Epithelial cell of esophagus (primary cell): Measurements from ENCODE around the gene TMEM154.
A peak's percentile ranks its signal among the peaks of the same experiment; 100 is the strongest.

ENCODE experiments used
- DNase-seq: peaks from one replicate; pipeline ENCODE4 v3.0.0; 2010; ENCODE audit warnings: low read depth
- H3K4me3 ChIP-seq: 2 replicates; pipeline ENCODE4 v1.5.1; 2011; ENCODE audit warnings: mild to moderate bottlenecking, low read length, control low read depth
- TF ChIP-seq, protein P1 (sequence below): IDR thresholded peaks from 2 replicates; pipeline ENCODE4 v1.5.1; 2011; ENCODE audit warnings: low read depth, mild to moderate bottlenecking, low read length, control low read depth, inconsistent platforms; ENCODE audit not compliant: insufficient read depth; ENCODE audit errors: missing control alignments

The TMEM154 gene

DNA sequence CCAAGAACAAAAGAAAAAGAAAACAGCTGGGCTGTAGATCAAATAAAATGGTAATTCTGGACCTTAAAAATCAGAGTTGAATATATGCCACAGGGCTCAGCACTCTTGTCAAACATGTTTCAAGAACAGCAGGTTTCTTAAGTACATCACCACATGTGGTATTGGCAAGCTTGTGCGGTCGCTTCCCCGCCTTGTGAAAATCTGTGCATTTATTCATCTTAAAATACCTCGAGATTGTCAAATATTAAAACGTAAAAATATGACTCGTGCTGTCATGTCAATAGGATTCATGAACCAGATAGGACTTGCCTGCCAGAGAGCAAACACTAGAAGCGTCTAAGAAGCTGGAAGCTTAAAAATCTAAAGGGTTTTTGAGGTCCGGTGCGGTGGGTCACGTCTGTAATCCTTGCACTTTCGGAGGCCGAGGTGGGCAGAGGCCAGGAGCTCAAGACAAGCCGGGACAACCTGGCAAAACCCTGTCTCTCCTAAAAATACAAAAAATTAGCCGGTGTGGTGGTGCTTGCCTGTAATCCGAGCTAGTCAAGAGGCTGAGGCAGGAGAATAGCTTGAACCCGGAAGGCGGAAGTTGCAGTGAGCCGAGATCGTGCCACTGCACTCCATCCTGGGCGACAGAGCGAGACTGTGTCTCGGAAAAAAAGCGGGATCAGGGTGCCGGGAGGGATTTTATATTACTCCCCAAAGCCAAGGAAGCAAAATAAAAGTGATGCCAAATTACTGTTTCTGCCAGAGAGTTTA lies 40.2 kb upstream of the TMEM154 start:
- DNase-seq = peak; percentile 77
- TF ChIP-seq, protein P1, sequence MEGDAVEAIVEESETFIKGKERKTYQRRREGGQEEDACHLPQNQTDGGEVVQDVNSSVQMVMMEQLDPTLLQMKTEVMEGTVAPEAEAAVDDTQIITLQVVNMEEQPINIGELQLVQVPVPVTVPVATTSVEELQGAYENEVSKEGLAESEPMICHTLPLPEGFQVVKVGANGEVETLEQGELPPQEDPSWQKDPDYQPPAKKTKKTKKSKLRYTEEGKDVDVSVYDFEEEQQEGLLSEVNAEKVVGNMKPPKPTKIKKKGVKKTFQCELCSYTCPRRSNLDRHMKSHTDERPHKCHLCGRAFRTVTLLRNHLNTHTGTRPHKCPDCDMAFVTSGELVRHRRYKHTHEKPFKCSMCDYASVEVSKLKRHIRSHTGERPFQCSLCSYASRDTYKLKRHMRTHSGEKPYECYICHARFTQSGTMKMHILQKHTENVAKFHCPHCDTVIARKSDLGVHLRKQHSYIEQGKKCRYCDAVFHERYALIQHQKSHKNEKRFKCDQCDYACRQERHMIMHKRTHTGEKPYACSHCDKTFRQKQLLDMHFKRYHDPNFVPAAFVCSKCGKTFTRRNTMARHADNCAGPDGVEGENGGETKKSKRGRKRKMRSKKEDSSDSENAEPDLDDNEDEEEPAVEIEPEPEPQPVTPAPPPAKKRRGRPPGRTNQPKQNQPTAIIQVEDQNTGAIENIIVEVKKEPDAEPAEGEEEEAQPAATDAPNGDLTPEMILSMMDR = no peak
- H3K4me3 ChIP-seq = peak overlapping the region; percentile 28

DNA sequence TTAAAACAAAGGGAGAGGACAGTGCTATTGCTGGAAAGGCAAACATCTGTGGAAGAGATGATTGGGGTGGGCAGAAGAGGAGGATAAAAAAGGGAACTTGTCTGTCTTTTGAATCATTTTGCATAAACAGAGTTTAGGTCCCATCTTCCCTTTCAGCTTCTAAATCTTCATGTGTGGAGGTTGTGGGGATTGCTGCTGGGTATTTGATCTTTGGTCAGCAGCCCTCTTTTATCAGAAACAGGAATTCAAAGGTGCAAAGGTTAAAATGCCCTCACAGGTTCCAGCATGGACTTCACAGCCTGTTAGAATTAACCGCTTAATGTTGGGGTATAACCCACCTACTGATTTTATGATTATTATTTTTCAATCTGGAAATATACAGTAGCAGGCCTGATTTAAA lies 39.5 kb upstream of the TMEM154 start:
- TF ChIP-seq, protein P1 = no peak
- DNase-seq = no peak
- no peak overlapping the region for H3K4me3 ChIP-seq

DNA sequence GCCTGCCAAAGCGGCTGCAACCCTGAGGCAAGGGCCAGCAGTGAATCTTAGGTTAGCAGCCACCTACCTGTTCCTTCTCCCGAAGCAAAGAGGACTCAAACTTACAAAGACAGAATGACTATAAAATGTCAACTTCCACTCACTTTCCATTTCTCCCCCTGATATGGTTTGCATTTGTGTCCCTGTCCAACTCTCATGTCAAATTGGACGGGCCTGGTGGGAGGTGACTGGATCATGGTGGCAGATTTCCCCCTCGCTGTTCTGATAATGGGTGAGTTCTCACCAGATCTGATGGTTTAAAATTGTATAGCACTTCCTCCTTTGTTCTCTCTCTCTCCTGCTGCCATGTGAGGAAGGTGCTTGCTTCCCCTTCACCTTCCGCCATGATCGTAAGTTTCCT lies 35.3 kb upstream of the TMEM154 start:
- H3K4me3 ChIP-seq = no peak overlapping the region
- TF ChIP-seq, protein P1 = no peak
- no peak for DNase-seq

- H3K4me3 ChIP-seq = no peak overlapping the region
- TF ChIP-seq, protein P1 = no peak
- DNase-seq = peak; percentile 28
These were observed 34.3 kb upstream of the TMEM154 start for GRCh38 chr4:152713951-152714705.

DNA sequence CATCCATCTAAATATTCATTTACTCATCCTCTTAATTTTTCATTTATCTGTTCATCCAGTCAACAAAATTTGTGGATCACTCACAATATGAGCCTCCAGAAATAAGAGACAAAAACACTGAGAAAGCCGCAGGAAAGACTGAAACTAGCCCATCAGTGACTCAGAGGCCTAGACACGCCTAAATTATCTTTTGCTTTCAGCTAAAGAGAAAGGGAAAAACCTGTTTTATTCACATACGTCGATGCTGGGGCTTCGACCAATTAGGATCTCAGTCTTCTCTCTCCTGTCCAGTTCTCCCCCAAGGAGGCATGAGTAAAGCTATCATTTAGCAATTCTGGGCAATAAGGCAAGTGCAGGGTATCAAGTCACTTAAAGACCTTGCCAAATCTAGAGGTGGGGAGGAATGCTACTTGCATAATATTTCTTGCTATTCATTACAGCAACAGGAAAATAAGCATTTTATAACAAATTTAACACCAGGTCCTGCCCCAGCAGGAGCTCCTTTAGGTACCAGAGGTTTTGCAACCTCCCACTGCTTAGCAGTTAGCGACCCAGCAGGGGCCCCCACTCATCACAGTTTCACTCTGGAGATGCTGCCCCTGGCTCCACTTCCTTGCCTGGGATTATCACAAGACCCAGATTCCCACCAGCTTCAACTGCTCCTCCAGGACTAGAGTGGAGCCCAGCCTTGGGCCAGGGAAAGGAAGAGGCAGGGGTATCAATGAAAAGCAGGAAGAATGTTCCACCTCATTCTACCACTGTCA lies 30.1 kb upstream of the TMEM154 start:
- no peak overlapping the region for H3K4me3 ChIP-seq
- peak; percentile 98 for DNase-seq
- TF ChIP-seq, protein P1 = no peak

GRCh38 chr4:152708796-152709195 lies 29.0 kb upstream of the TMEM154 start:
- no peak overlapping the region for H3K4me3 ChIP-seq
- TF ChIP-seq, protein P1 = no peak
- peak; percentile 11 for DNase-seq
